Left renal cortex interstitium (tissue), 4 donors: ENCODE measurements around the gene CHMP6. TPM values are rescaled to one million over a fixed set of nuclear protein-coding genes. Genes with fewer than 3 reads are reported as not detected.

ENCODE experiments used
- DNase-seq, 4 donors: peaks; one replicate each; pipeline ENCODE4 v3.0.0-alpha.2; 2013; ENCODE audit warnings: low read depth in 4 of 4, low spot score in 2 of 4, missing footprints in 1 of 4
- polyA plus RNA-seq, 4 donors: library from polyadenylated mRNA; unstranded; fragments of 120-200 nt; gene quantifications; one replicate each; pipeline ENCODE4 v1.2.1, GENCODE V29; 2013; ENCODE audit not compliant: insufficient read length in 4 of 4

The CHMP6 gene
- polyA plus RNA-seq, 4 donors, result 27.7 to 31.9 (median 29.2) TPM

DNA sequence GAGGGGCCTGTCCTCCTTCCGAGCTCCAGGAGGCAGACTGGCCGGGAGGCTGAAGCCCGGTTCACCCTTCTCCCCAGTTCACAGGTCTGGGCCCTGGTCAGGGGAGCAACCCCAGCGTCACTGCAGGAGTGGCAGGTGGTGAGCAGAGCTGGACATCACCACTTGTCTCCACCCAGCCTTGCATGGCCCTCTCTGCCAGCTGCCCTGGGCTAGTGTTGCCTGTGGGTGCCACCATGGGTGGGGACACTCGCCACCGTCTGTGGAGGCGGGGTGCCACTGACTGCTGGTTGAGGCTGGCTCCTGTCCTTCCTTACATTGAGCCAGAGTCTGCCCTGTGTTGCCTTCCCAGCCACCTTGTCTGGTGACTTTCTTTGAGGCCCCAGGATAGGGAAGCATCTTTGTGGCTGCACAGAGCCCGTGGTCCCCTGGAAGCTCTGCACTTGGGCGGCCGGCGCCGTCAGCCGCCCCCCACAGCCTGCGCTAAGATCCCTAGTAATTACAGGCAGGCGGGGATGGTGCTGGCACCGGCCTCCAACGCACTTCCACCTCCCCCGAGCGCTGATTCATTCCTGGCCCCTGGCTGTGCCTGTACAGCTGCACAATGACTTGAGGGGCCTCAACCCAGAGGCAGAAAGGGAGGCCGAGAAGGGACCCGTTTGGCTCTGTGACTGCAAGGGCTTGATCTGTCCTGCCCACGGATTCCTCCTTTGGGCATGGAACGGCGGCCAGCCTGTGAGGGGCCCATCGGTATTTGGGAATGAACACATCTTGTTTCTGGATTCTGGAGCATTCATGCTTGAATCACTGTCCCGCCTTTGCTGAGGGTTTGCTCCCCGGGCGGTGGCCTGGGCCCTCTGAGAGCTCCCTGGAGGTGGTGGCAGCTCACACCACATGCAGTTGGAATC is 48.5 kb downstream of the CHMP6 start:
- DNase-seq, result no peak

DNA sequence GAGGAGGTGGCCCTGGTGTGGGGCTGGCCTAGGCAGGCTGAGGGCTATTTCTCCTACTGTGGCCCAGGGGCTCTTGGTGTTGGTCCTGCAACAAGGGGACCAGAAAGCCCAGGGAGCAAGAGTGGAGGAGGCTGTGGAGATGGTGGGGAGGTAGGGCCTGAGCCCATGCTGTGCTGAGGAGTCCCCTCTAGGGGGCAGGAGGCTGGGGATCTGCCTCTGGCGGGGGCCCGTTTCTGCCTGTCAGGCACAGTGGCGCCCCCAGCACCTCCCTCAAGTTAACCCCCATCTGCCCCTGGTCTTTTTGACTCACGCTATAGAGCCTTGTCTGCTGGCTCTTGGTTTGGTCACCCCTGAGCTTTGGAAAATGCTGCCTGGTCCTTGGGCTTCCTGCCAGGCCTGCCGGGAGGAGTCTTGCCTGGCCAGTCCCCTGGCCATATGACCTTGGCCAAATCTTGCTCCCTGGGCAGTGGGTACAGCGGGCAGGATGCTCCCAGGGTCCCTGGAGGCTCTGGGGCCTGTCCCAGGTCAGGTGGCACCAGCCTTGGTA is 49.2 kb downstream of the CHMP6 start:
- DNase-seq, result no peak

DNA sequence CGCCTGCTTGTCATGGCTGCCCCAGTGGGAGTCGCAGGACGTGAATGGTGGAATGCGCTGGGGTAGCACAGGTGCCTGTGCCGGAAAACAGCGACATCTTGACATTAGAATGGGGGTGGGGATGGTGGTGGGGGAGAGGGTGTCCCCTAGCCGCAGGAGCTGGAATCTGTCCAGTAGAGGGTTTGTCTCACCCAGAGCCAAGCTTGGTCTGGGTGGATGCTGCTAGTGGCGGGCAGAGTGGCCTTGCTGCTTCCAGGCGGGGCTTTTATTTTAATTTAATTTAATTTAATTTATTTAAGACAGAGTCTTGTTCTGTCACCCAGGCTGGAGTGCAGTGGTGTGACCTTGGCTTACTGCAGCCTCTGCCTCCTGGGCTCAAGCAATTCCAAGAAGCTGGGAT is 51.0 kb downstream of the CHMP6 start:
- no peak for DNase-seq

DNA sequence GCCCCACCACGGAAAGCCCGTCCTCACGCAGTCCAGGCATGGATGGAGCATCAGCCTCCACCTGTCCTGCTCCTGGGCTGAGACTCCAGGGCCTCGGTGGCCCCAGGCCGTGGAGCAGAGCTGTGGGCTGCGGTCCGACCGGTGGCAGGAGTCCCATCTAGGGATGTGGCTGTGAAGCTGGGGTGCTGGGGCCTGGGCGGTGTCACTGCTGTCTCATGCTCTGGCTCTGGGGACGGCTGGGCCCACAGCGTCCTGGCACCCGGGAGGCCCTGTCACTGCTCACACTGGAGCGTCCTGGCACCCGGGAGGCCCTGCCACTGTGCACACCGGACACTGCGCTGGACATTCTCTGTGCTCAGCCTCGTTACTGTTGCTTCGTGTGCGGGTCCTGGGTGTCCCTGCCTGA is 51.7 kb downstream of the CHMP6 start:
- no peak for DNase-seq

DNA sequence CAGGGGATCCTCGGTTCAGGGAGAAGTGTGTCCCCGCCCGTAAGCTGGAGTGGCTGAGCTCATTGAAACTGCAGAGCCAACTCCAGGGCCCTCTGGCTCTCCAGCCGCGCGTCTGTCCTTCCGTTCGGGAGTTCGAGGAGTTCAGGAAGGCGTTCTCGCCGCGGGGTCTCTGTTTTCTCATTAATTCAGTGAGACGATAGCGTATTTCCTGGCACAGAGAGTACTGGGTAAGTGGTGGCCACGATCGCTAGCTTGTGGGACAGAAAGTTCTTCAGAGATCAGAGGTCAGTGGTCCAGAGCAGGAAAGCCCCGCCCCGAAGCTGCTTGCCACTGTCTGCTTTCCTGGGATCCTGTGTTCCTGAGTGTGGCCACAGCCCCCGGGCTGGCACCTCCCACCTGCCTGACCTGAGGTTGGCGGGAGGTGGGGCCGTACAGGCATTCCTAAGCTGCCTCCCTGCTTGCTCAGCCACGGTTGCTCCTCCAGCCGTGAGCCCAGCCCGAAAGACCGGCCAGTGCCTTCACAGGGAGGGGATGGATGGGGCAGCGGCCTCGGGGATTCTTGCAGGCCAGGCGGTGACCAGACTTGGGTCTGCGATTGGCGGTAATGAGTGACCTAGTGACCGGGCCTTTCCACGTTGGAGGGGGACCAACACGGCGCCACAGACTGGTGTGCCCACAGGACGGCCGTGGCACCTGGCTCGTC is 52.2 kb downstream of the CHMP6 start:
- DNase-seq, result no peak

DNA sequence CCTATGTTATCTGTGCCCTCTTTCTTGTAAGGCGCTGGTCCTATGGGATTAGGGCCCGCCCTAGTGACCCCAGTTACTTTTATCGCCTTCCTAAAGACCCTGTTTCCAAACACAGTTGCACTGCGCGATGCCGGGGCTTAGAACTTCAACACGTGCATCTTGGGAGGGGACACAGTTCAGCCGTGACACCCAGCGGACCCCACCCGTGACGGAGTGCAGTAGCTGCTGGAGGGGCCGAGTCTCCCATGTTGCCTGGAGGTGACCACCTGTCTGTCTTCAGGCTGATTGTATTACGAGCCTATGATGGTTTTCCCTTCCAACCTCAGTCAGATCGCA is 52.8 kb downstream of the CHMP6 start:
- DNase-seq, result no peak

DNA sequence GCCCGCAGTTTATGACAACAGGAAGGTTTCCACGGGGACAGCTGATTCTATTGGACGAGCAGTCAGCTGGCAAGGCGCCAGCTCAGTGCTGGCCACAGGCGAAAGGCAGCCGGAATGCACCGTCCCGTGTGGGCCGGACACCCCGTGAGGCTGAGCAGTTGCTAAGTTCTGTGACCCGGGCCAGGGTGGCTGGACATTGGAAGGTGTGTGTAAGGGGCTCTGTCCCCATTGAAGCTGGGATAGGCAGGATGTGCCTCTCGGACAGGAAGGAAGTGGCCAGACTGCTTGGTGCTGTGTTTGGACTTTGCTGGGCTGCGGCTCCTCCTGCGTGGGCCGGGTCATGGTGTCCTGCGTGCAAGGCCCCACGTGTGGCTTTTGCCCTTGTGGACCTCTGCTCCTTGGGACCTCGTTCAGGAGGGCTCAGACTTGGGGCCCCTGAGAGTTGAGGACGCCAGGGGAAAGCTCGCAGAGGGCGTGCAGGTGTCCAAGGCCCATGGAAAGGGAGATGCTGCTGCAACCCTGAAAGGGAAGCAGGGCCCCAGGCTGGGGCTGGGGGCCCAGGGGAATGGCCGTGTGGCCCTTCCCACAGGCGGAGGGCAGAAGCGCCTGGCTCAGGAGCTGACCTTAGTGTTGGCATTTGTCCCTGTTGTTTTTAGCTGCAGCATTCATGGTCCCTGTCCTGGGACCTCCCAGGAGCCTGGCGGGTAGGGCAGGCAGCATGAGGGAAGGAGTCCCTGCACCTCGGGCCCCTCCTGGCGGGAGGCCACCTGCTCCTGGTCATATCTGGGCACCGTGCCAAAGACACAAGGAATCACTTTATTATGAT is 53.3 kb downstream of the CHMP6 start:
- DNase-seq, result peak in 3 of 4 donors; percentile 74 to 82 (median 76)

DNA sequence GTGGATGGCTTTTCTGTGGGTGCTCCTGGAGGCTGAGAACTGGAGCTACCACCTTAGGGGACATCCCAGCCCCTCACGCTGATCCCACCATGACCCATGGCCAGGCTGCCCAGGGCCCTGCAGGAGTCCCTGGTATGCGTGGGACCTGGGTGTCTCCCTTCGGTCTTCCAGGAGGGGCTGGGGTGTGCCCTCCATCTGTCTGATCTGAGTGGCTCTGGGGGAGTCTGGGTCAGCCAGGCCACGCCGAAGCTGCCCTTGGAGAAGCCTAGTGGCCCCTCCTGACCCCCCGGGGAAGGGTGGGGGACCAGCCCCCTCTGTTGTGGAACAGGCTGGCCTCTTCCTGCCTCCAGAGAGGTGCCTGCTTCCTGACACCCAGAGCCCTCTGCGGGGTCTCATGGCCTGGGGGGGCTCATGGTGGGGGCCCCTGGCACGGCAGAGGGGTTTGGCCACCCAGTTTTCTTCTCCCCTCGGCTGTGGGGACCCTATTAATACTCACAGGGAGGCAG is 54.0 kb downstream of the CHMP6 start:
- DNase-seq, result no peak

DNA sequence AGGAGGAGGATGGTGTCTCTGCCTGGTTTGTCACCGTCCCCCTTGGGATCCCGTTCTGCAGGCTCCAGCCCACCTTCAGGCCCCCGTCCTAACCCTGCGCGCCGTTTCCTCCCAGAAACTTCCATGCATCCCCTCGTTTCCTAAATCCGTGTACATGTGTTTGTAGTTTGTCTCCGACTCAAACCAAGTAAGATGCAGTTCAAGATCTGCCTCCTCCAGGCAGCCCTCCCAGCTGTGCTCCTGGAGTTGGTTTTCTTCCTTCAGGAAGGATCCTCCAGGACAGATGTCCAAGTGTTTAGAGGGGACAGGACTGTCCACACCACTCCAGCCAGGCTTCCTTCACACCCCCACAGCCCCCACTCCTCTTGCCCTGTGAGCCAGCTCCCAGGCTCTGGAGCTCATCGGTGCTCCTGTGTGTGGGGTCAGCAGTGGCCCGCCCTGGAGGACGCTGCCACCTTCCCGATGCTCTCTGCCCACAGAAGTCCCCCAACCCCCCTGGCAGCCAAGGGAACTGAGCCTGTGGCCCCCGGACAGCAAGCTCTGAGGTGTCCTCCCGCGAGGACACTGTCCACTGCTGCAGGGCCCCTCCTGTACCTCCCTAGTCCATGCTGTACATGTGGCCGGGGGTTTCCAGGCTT is 54.6 kb downstream of the CHMP6 start:
- no peak for DNase-seq

DNA sequence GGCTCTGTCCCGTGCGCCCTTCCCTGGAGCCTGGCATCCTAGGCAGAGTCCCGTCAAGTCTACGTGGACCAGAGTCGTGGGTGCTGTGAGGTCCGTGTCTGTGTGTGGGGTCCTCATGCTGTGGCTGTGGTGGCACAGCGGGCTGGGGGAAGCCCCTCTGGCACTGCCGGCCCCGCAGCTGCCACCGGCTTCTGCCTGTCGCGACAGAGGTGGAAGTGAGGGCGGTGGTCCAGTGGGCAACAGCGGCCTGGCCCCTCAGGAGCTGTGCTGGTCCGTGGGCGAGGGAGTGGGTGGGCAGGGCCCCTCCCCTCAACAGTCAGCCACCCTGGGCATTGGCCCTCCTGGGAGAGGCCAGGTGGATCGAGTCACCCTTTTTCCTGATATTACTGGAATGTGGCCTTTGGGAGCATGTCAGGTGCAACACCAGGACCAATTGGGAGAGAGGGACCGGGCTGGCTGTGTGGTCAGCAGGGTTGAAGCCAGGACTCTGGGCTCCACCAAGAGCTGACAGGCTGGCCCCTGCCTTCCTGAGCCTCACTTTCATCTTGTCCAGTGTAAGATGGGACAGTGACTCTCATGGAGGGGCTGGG is 55.2 kb downstream of the CHMP6 start:
- DNase-seq, result no peak

DNA sequence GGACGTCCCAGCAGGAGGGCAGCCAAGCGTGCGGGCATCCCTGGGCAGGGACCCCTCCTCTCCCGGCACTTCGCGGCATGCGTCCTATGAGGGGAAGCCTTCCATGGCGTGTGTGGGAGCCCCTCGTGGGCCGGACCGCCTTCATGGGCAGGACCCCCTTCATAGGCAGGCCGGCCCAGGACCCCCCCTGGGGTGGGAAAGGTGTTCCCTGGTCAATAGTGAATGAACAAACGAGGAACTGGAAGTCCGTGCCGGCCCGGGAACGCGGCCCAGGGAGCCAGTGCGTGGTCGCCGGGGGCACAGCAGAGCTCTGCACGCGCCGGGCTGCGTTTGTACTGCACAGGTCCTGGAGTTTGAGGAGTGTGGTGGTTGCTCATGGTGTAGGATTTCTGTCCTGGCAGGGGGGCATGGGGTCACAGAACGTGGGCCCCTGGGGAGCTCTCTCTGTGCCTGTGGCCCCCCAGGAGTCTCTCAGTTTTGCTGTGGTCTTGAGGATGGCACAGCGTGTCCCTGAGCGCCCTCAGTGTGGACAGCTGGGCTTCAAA is 57.3 kb downstream of the CHMP6 start:
- DNase-seq, result no peak

DNA sequence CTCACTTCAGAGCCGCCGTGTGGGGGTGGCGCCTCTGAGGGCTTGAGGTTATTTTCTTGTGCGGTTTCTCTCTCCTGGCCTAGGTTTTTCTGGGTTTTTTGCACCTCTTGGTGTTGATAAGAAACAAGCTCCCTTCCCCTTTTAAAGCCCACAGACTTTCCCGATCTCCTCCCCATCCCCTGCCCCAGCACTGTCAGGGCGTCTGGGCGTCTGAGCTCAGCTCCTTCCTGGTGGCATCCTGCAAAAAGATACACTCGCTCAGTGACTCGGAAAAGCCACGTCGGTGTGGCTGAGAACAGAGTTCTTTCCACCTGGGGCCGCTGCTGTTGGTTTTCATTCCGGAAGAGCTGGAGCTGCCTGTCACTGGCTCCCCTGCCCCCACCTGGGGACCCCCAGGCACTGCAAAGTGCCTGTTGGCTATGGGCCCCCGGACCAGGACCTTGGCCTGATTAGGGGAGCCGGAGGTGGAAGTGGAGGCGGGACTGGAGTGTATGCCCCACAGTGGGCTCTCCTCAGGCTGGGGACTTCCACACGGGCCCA is 57.8 kb downstream of the CHMP6 start:
- DNase-seq, result no peak

Other genes starting within 250 kb of the CHMP6 start
- 10 to 100 TPM; 33.0 to 47.1 (median 41.2) TPM for gene BAIAP2, start 43.3 kb downstream of the CHMP6 start, polyA plus RNA-seq
- under 1 TPM; 0.13 to 0.79 (median 0.45) TPM for gene PVALEF, start 173.7 kb downstream of the CHMP6 start, polyA plus RNA-seq
- 1 to 10 TPM; 4.4 to 7.0 (median 5.4) TPM for gene AATK, start 174.4 kb downstream of the CHMP6 start, polyA plus RNA-seq
- 10 to 100 TPM; 12.3 to 26.9 (median 22.9) TPM for gene CEP131, start 231.1 kb downstream of the CHMP6 start, polyA plus RNA-seq
- 10 to 100 TPM; 12.3 to 34.3 (median 21.0) TPM for gene TEPSIN, start 247.2 kb downstream of the CHMP6 start, polyA plus RNA-seq
- 10 to 100 TPM; 42.8 to 68.4 (median 55.4) TPM for gene NDUFAF8, start 247.5 kb downstream of the CHMP6 start, polyA plus RNA-seq